ENCODE data around the gene DGKE.

Gene DGKE

DNA sequence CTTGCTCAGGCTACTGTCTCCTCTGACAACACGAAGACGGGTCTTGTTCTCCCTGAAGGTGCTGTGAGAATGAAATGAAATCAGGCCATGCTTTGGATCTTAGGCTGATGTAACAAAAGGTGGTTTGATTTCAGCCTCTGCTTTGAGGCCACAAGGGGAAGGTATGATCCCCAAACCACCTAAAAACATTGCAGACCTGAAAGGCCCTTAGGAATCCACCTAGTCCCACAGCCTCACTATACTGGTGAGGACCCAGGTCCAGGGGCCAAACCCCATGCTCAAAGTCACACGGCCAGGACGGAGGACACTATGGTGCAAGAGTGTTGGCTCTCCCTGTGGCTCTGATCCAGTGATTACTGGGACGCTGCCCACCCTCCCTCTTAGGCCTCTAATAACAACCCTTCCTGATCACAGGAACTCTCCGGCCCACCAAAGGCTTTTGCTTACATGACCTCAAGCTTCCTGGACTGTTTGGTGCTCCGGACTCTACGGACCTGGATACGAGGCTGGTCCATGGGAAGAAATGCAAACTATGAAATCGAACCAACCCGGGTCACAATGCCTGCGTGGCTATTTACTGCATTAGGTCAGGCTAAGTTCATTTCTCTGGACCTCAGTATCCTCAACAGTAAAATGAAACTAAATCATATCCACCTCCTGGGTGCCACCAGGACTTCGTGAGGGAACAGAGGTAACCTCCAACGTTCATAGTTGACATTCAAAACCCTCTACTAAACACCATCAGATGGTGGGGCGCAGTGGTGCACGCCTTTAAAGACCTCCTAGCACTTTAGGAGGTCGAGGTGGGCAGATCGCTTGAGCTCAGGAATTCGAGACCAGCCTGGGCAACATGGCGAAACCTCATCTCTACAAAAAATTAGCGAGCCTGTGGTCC, 78.4 kb downstream of the DGKE start:
- peak; percentile 49 for DNase-seq (ENCODE audit: low read depth)
- peak overlapping the region; percentile 97 for H3K4me3 ChIP-seq (ENCODE audit: low read length)
- TF ChIP-seq, protein P1, sequence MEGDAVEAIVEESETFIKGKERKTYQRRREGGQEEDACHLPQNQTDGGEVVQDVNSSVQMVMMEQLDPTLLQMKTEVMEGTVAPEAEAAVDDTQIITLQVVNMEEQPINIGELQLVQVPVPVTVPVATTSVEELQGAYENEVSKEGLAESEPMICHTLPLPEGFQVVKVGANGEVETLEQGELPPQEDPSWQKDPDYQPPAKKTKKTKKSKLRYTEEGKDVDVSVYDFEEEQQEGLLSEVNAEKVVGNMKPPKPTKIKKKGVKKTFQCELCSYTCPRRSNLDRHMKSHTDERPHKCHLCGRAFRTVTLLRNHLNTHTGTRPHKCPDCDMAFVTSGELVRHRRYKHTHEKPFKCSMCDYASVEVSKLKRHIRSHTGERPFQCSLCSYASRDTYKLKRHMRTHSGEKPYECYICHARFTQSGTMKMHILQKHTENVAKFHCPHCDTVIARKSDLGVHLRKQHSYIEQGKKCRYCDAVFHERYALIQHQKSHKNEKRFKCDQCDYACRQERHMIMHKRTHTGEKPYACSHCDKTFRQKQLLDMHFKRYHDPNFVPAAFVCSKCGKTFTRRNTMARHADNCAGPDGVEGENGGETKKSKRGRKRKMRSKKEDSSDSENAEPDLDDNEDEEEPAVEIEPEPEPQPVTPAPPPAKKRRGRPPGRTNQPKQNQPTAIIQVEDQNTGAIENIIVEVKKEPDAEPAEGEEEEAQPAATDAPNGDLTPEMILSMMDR (conservative IDR thresholded peaks at IDR 0.05; ENCODE audit: low read length): no peak

GRCh38 chr17:56913000-56913311, 79.0 kb downstream of the DGKE start:
- no peak for DNase-seq (ENCODE audit: low read depth)
- TF ChIP-seq, protein P1 (conservative IDR thresholded peaks at IDR 0.05; ENCODE audit: low read length): no peak
- H3K4me3 ChIP-seq (ENCODE audit: low read length): peak overlapping the region; percentile 97

- TF ChIP-seq, protein P1 (conservative IDR thresholded peaks at IDR 0.05; ENCODE audit: low read length): no peak
- DNase-seq (ENCODE audit: low read depth): no peak
- peak overlapping the region; percentile 97 for H3K4me3 ChIP-seq (ENCODE audit: low read length)
These were observed 79.5 kb downstream of the DGKE start for GRCh38 chr17:56913353-56913866.

GRCh38 chr17:56913867-56914580, 80.1 kb downstream of the DGKE start, which contains the start of gene TRIM25:
TSS of gene TRIM25 (minus strand) at chr17:56914049. CDS start at chr17:56913988, 61 bp downstream.
- TF ChIP-seq, protein P1 (conservative IDR thresholded peaks at IDR 0.05; ENCODE audit: low read length): no peak
- H3K4me3 ChIP-seq (ENCODE audit: low read length): peak within 1 kb of the TSS; percentile 97
- DNase-seq (ENCODE audit: low read depth): peak; percentile 88

DNA sequence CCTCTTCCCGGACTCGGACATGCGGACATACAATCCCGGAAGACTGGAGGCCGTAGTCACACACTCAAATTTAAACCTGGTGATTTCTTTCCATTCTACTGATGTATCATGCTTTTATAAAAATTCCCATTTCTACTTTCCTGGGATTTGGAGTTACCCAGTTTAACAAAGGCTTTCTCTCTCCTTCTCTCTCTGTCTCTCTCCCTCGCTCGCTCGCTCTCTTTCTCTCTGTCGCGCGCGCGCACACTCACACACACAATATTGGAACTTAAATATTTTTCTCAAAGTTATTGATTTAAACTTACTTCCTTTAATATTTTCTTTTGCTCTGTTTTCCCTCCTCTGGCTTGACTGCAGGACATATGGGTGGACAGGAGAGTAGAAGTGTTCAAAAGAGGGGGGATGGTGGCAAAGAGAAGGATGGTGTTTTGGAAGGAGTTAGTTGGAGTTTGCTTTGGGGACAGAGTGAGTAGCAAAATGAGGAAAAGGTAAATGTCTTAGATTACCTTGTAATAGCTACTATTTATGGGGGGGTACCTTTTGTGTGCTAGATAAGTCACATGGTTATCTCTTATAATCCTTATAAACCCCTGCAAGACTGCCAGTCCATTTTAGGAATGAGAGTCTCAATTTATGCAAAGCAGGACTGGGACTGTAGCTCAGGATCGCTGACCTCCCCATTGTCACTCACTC, 80.8 kb downstream of the DGKE start:
- TF ChIP-seq, protein P1 (conservative IDR thresholded peaks at IDR 0.05; ENCODE audit: low read length): no peak
- no peak for DNase-seq (ENCODE audit: low read depth)
- H3K4me3 ChIP-seq (ENCODE audit: low read length): peak overlapping the region; percentile 97

DNA sequence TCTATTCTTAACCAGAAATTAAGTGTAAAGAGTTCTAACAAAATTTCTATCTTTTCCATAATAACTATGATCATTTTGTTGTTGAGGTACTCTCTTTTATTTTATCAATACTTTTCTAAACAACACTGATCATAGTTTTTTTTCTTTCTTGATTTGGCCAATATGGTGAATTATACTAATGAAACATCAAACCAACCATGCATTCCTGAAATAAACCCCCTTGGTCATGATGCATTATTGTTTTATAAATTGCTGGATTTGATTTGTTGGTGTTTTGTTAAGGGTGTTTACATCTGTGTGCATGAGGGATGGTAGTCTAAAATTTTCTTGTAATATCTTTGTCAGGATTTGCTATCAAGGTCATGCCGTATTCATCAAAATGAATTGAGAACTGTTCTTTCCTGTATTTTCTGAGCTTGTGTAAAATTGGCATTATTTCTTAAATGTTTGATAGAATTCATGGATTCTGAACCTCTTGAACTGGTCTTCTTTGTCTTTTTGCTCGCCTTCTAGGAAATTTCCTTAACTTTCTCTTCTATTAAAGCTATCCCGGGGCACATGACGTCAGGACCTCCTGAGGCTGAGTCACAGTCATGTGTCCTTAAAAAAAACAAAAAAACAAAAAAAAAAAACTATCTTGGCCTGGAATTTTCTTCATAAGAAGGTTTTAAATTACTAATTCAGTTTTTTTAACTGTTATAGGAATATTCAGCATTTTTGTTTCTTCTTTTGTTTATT, 83.8 kb downstream of the DGKE start:
- no peak overlapping the region for H3K4me3 ChIP-seq (ENCODE audit: low read length)
- TF ChIP-seq, protein P1 (conservative IDR thresholded peaks at IDR 0.05; ENCODE audit: low read length): no peak
- no peak for DNase-seq (ENCODE audit: low read depth)
